PC-3 (cell line): Measurements from ENCODE around the gene GALR3. TPM values are rescaled to one million over a fixed set of nuclear protein-coding genes. Genes with fewer than 3 reads are reported as not detected.

Experiments used
- ATAC-seq: fragments of 200-7000 bp; cut with Tn5 transposase; 2 replicates; pipeline ENCODE4 v1.9.1; 2020; ENCODE audit warnings: mild to moderate bottlenecking, moderate library complexity
- BruUV-seq: library from RNA; stranded (reverse); fragments of 400-500 nt; replicated peaks from 2 replicates; lab custom pipeline; 2021; lab: Mats Ljungman, UMichigan
- CTCF ChIA-PET: fragments of 300-600 bp; sonication (Branson Sonifier 250); formaldehyde crosslinking; loops from one replicate; lab custom pipeline; 2022; ENCODE audit warnings: antibody characterized with exemption; lab: Charles Lee
- POLR2A ChIA-PET: fragments of 300-600 bp; sonication (Branson Sonifier 250); formaldehyde crosslinking; loops from one replicate; lab custom pipeline; 2022; ENCODE audit warnings: antibody characterized with exemption; ENCODE audit not compliant: unreplicated experiment; lab: Charles Lee
- DNase-seq: peaks from one replicate; pipeline ENCODE4 v3.0.0-alpha.2; 2015
- H2AFZ ChIP-seq: fragments of 300-600 bp; sonication (generic); 2 replicates; pipeline ENCODE4 v1.6.0; 2016; ENCODE audit warnings: antibody characterized with exemption, low read length
- H3F3A ChIP-seq: fragments of 300-600 bp; sonication (generic); one replicate; pipeline ENCODE4 v1.6.0; 2017; ENCODE audit warnings: antibody characterized with exemption, low read length, control low read depth, mild to moderate bottlenecking; ENCODE audit not compliant: unreplicated experiment
- H3K27ac ChIP-seq: fragments of 300-600 bp; sonication (generic); 2 replicates; pipeline ENCODE4 v1.5.1; 2016; ENCODE audit warnings: mild to moderate bottlenecking, low read length
- H3K27me3 ChIP-seq: fragments of 300-600 bp; sonication (generic); 2 replicates; pipeline ENCODE4 v1.6.1; 2016; ENCODE audit warnings: low read length, mixed read lengths
- H3K36me3 ChIP-seq: fragments of 300-600 bp; sonication (generic); 2 replicates; pipeline ENCODE4 v1.6.1; 2016; ENCODE audit warnings: low read depth, mixed run types, low read length, mixed read lengths
- H3K4me1 ChIP-seq: fragments of 300-600 bp; sonication (generic); 2 replicates; pipeline ENCODE4 v1.5.1; 2016; ENCODE audit warnings: low read length; ENCODE audit not compliant: insufficient read depth
- H3K4me2 ChIP-seq: fragments of 300-600 bp; sonication (generic); 2 replicates; pipeline ENCODE4 v1.6.0; 2016; ENCODE audit warnings: low read length
- H3K4me3 ChIP-seq: fragments of 300-600 bp; sonication (generic); 2 replicates; pipeline ENCODE4 v1.5.1; 2016; ENCODE audit warnings: mild to moderate bottlenecking, low read length, mixed read lengths
- H3K79me2 ChIP-seq: fragments of 300-600 bp; sonication (generic); 2 replicates; pipeline ENCODE4 v1.6.1; 2017; ENCODE audit warnings: low read length, mixed read lengths
- H3K9ac ChIP-seq: fragments of 300-600 bp; sonication (generic); 2 replicates; pipeline ENCODE4 v1.6.0; 2016; ENCODE audit warnings: mild to moderate bottlenecking, low read length
- H3K9me2 ChIP-seq: fragments of 300-600 bp; sonication (generic); replicated peaks from 2 replicates; pipeline ENCODE4 v1.6.1; 2016; ENCODE audit warnings: mixed run types, low read length, mixed read lengths
- H3K9me3 ChIP-seq: fragments of 300-600 bp; sonication (generic); 2 replicates; pipeline ENCODE4 v1.6.1; 2016; ENCODE audit warnings: low read length, mixed read lengths
- H4K20me1 ChIP-seq: fragments of 300-600 bp; sonication (generic); 2 replicates; pipeline ENCODE4 v1.6.1; 2016; ENCODE audit warnings: low read length, mixed read lengths
- EZH2 ChIP-seq: fragments of 300-600 bp; sonication (generic); IDR thresholded peaks from one replicate; pipeline ENCODE4 v1.6.1; 2017; ENCODE audit warnings: antibody characterized with exemption, mild to moderate bottlenecking, low read length; ENCODE audit not compliant: unreplicated experiment
- EZH2phosphoT487 ChIP-seq: fragments of 300-600 bp; sonication (generic); IDR thresholded peaks from 2 replicates; pipeline ENCODE4 v1.6.1; 2018; ENCODE audit warnings: mild to moderate bottlenecking, antibody characterized with exemption, low read length, borderline replicate concordance
- intact Hi-C: fragments of 100-400 bp; cut with micrococcal nuclease; formaldehyde crosslinking; loops from 2 replicates; pipeline ENCODE4 v1.9.0; 2023
- total RNA-seq: library from RNA; depleted of rRNA; stranded (reverse); fragments of >200 nt; gene quantifications from 2 replicates; pipeline ENCODE4 v1.2.3, GENCODE V29; 2014
- TF ChIP-seq, protein P1 (sequence below): fragments of 300-600 bp; sonication (generic); conservative IDR thresholded peaks from 2 replicates; pipeline ENCODE4 v1.5.1; 2017; ENCODE audit warnings: antibody characterized with exemption, low read depth, mild to moderate bottlenecking, low read length

GALR3 gene
- total RNA-seq, 1 experiment from 2014 or later: not detected

GRCh38 chr22:37827056-37827455 is 3.9 kb downstream of the GALR3 start:
- Histone ChIP-seq H4K20me1 (no peaks in the 10 kb centered on the region), H3K27ac (no peak overlapping the region), H3K79me2 (no peaks in the 10 kb centered on the region), H2AFZ (no peak overlapping the region), H3K4me2 (no peak overlapping the region), H3F3A (no peaks in the 10 kb centered on the region), H3K9me3 (no peaks in the 10 kb centered on the region), H3K9ac (no peak overlapping the region), H3K36me3 (no peaks in the 10 kb centered on the region; the same call in 1 of the 2 replicates), H3K4me3 (no peak overlapping the region), H3K9me2 (no peaks in the 10 kb centered on the region), H3K27me3 (no peaks in the 10 kb centered on the region), H3K4me1 (no peaks in the 10 kb centered on the region)
- DNase-seq (no peak), ATAC-seq (no peak)
- intact Hi-C loops: no loop called here
- CTCF ChIA-PET: no interaction called here
- POLR2A ChIA-PET: no interaction called here
- TF ChIP-seq, protein P1, sequence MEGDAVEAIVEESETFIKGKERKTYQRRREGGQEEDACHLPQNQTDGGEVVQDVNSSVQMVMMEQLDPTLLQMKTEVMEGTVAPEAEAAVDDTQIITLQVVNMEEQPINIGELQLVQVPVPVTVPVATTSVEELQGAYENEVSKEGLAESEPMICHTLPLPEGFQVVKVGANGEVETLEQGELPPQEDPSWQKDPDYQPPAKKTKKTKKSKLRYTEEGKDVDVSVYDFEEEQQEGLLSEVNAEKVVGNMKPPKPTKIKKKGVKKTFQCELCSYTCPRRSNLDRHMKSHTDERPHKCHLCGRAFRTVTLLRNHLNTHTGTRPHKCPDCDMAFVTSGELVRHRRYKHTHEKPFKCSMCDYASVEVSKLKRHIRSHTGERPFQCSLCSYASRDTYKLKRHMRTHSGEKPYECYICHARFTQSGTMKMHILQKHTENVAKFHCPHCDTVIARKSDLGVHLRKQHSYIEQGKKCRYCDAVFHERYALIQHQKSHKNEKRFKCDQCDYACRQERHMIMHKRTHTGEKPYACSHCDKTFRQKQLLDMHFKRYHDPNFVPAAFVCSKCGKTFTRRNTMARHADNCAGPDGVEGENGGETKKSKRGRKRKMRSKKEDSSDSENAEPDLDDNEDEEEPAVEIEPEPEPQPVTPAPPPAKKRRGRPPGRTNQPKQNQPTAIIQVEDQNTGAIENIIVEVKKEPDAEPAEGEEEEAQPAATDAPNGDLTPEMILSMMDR: no peak
- TF ChIP-seq EZH2phosphoT487 (no peak), EZH2 (no peak)
- no TSS peak for BruUV-seq

DNA sequence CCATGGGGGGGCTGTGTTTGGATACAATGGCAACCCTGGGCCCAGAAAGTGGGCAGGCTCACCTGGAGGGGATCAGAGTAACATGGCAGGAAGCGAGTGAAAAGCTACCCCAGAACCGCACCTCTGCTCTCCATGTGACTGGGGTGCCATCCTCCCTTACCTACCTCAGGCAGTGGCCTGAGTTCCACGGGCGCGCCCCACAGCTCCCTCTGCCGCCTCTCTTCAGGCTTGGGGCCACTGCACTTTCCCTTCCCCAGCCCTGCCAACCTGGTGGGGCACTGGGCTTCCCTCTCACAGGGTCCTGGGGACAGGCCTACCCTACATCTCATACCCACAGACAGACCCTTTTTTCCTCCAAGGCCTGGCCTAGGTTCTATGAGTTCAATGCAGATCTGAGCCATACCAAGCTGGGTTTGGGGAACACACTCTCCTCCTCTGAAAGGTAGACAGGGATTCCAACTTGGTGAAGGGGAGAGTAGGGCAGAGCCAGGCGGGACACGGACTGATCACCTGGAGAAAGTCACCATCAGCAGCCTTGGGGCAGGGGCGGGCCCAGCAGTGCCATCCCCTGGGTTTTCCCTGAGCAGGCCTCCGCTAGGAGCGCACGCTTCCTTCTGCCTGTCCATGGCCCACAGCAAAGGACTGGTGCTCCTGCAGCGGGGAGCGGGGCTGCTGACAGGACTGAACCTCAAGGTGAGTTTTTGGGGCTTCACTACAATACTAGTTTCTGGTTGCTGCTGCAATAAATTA is 7.1 kb downstream of the GALR3 start:
- Histone ChIP-seq H3K9me2 (no peaks in the 10 kb centered on the region), H3K9ac (no peak overlapping the region), H3K36me3 (no peaks in the 10 kb centered on the region; the same call in 1 of the 2 replicates), H3K4me1 (no peaks in the 10 kb centered on the region), H3K27ac (no peak overlapping the region), H4K20me1 (no peaks in the 10 kb centered on the region), H2AFZ (no peak overlapping the region), H3K4me2 (no peak overlapping the region), H3K4me3 (no peak overlapping the region), H3K79me2 (no peaks in the 10 kb centered on the region), H3K9me3 (no peaks in the 10 kb centered on the region), H3F3A (no peaks in the 10 kb centered on the region), H3K27me3 (no peaks in the 10 kb centered on the region)
- ChIA-PET CTCF (no interaction called here), POLR2A (no interaction called here)
- intact Hi-C loops: no loop called here
- DNase-seq: no peak
- ATAC-seq: no peak
- BruUV-seq: no TSS peak
- TF ChIP-seq EZH2phosphoT487: no peak
- TF ChIP-seq, protein P1: no peak
- no peak for TF ChIP-seq EZH2

DNA sequence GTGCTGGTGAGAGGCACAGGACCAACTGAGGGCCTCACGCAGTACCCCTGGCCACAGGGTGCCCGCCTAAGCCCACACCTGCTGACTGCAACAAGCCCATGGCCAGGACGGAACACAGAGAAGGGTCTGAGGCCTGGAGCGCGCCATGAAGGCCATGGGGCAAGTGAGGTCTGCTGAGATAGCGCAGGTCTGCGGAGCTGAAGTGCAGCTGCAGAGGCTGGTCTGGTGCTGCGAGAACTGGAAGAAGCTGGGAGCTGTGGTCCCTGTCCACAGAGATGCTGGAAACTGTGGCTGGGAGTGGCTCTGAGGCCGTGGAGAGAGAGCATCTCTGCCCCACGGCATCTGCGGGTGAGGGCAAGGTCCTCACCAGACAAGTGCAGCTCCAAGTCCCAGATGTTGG is 8.3 kb downstream of the GALR3 start:
- DNase-seq (no peak), ATAC-seq (no peak)
- no peaks in the 10 kb centered on the region for H3F3A ChIP-seq
- no peak overlapping the region for H2AFZ ChIP-seq
- no peak overlapping the region for H3K27ac ChIP-seq
- H3K4me1 ChIP-seq: no peaks in the 10 kb centered on the region
- no TSS peak for BruUV-seq
- TF ChIP-seq, protein P1: no peak
- TF ChIP-seq EZH2phosphoT487: no peak
- TF ChIP-seq EZH2: no peak
- intact Hi-C loops: no loop called here
- H4K20me1 ChIP-seq: no peaks in the 10 kb centered on the region
- no peaks in the 10 kb centered on the region; the same call in 1 of the 2 replicates for H3K36me3 ChIP-seq
- no peaks in the 10 kb centered on the region for H3K27me3 ChIP-seq
- CTCF ChIA-PET: no interaction called here
- no peaks in the 10 kb centered on the region for H3K9me2 ChIP-seq
- H3K4me3 ChIP-seq: no peak overlapping the region
- H3K4me2 ChIP-seq: no peak overlapping the region
- no peak overlapping the region for H3K9ac ChIP-seq
- no peaks in the 10 kb centered on the region for H3K9me3 ChIP-seq
- H3K79me2 ChIP-seq: no peaks in the 10 kb centered on the region
- POLR2A ChIA-PET: no interaction called here
